Progenitor cell of endocrine pancreas (in vitro differentiated cells): ENCODE results near the gene SLC25A4. TPM values are rescaled to one million over a fixed set of nuclear protein-coding genes. Genes with fewer than 3 reads are reported as not detected.
"Not testable (repeated sequence)": the region's sequence is repeated elsewhere in the genome, so short reads cannot be mapped to it uniquely, and the experiment has no call there.

Experiments
- DNase-seq: peaks from one replicate; pipeline ENCODE4 v3.0.0; 2021; ENCODE audit warnings: low spot score; ENCODE audit not compliant: unreplicated experiment
- H3K27ac Mint-ChIP-seq: 2 replicates; pipeline ENCODE4 v1.8.0; 2021; ENCODE audit warnings: mild to moderate bottlenecking, moderate library complexity, mixed read lengths
- H3K27me3 Mint-ChIP-seq: 2 replicates; pipeline ENCODE4 v1.8.0; 2021; ENCODE audit warnings: mixed read lengths
- H3K36me3 Mint-ChIP-seq: 2 replicates; pipeline ENCODE4 v1.8.0; 2022; ENCODE audit warnings: mixed read lengths; ENCODE audit not compliant: insufficient read depth
- H3K4me1 Mint-ChIP-seq: 2 replicates; pipeline ENCODE4 v1.8.0; 2021; ENCODE audit warnings: low read depth, mixed read lengths
- H3K4me3 Mint-ChIP-seq: 2 replicates; pipeline ENCODE4 v1.8.0; 2021; ENCODE audit warnings: low read depth, mild to moderate bottlenecking, moderate library complexity, mixed read lengths
- H3K9me3 Mint-ChIP-seq: 2 replicates; pipeline ENCODE4 v1.8.0; 2021; ENCODE audit warnings: low read depth, mixed read lengths
- total RNA-seq: library from RNA; stranded (reverse); gene quantifications from 2 replicates; pipeline ENCODE4 v1.2.1, GENCODE V29; 2021
- TF ChIP-seq, protein P1 (sequence below): fragments of 200-600 bp; sonication (generic); IDR thresholded peaks from one replicate; pipeline ENCODE4 v1.5.0; 2021; ENCODE audit warnings: antibody characterized with exemption, mild to moderate bottlenecking; ENCODE audit not compliant: unreplicated experiment

The SLC25A4 gene
- total RNA-seq, 1 donor from 2014 or later = 24.7 TPM

DNA sequence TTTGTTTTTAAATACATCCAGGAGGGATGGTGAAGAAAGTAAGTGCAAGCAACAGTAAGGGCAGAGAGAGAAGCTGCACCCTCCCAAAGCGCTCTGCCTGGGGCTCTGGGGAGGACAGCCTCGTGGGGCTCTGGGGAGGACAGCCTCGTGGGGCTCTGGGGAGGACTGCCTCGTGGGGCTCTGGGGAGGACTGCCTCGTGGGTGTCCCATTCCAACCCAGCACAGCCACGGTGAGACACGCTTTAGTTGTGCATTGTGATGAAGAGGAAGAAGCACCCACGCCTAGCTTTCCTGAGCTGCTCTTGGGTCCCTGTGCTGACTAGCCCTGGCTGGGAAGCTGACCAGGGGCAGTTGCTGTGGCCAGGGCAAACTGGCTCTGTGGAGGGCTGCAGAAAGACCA, 43.1 kb upstream of the SLC25A4 start:
- H3K27ac Mint-ChIP-seq = no peak overlapping the region
- H3K36me3 Mint-ChIP-seq = no peaks in the 10 kb centered on the region
- peaks cover 13% of the 10 kb centered on the region for H3K27me3 Mint-ChIP-seq
- DNase-seq = no peak
- H3K9me3 Mint-ChIP-seq = no peaks in the 10 kb centered on the region
- no peak overlapping the region for H3K4me3 Mint-ChIP-seq
- TF ChIP-seq, protein P1, sequence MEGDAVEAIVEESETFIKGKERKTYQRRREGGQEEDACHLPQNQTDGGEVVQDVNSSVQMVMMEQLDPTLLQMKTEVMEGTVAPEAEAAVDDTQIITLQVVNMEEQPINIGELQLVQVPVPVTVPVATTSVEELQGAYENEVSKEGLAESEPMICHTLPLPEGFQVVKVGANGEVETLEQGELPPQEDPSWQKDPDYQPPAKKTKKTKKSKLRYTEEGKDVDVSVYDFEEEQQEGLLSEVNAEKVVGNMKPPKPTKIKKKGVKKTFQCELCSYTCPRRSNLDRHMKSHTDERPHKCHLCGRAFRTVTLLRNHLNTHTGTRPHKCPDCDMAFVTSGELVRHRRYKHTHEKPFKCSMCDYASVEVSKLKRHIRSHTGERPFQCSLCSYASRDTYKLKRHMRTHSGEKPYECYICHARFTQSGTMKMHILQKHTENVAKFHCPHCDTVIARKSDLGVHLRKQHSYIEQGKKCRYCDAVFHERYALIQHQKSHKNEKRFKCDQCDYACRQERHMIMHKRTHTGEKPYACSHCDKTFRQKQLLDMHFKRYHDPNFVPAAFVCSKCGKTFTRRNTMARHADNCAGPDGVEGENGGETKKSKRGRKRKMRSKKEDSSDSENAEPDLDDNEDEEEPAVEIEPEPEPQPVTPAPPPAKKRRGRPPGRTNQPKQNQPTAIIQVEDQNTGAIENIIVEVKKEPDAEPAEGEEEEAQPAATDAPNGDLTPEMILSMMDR = no peak
- no peaks in the 10 kb centered on the region for H3K4me1 Mint-ChIP-seq

DNA sequence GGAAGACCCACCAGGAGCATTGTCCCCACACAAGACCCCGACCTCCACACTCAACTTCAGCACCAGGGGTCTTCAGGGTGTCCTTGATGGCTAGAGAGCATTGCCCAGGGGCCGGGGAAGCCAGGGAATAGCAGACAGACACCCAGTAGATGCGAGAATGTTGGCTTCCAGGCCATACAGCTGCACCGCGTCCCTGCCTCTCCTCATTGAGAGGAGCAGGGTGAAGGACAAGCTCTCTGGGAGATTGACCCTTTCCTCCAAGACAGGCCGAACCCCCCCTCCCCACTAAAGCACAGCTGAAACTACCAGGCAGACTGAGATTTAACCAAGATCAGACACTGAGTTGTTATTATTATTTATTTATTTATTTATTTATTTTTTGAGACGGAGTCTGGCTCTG, 42.6 kb upstream of the SLC25A4 start:
- DNase-seq = no peak
- TF ChIP-seq, protein P1 = no peak
- H3K4me3 Mint-ChIP-seq = no peak overlapping the region
- no peaks in the 10 kb centered on the region for H3K4me1 Mint-ChIP-seq
- H3K36me3 Mint-ChIP-seq = no peaks in the 10 kb centered on the region
- H3K27me3 Mint-ChIP-seq = peaks cover 13% of the 10 kb centered on the region
- no peak overlapping the region for H3K27ac Mint-ChIP-seq
- no peaks in the 10 kb centered on the region for H3K9me3 Mint-ChIP-seq

DNA sequence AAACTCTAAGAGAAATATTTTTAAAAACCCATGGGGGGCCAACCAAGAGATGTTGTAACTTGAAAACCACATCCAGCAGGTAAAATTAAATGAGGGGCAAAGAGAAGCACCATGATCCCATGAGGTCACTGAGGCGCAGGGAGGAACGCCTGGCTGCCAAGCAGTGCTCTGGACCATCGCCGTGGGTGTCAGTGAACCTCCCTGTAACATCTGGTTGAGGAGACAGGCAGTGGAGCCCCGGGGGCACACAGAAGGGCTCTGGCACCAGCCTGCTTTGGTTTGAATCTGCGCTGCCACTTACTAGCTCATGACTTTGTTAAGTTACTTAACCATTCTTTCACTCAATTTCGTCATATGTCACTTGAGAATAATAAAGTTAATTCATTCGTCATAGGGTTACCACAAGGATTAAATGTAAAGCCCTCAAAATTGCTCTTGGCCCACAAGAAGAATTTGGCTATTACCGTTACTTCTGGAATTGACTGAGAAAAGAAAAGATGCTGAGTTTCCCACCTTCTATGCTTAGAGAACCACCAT, 41.6 kb upstream of the SLC25A4 start:
- Mint-ChIP-seq H3K4me1 (no peaks in the 10 kb centered on the region), H3K27ac (no peak overlapping the region), H3K9me3 (no peaks in the 10 kb centered on the region), H3K27me3 (peaks cover 13% of the 10 kb centered on the region), H3K36me3 (no peaks in the 10 kb centered on the region), H3K4me3 (no peak overlapping the region)
- TF ChIP-seq, protein P1 = no peak
- no peak for DNase-seq

DNA sequence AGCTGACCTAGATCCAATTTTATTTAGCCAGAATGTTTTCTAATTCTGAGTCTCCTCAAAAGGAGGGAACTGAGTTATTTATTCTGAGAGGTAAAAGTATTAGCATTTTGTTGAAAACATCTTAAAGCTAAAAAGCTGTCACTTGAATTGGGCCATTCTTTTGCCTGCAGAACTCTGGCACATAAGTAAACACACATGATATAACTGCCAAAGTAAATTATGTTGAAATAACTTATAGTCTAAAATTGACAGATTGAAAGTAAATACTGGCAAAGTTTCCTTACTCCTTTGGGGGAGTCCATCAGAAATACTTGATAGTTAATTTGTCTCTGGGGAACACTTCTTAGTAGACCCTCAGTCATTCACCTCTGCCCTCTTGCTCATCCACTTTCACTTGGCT, 38.3 kb upstream of the SLC25A4 start:
- Mint-ChIP-seq H3K27me3 (peaks cover 9% of the 10 kb centered on the region), H3K36me3 (no peaks in the 10 kb centered on the region), H3K4me3 (no peak overlapping the region), H3K9me3 (peaks cover 4% of the 10 kb centered on the region), H3K27ac (no peak overlapping the region), H3K4me1 (peaks cover 12% of the 10 kb centered on the region)
- TF ChIP-seq, protein P1 = no peak
- DNase-seq = no peak

DNA sequence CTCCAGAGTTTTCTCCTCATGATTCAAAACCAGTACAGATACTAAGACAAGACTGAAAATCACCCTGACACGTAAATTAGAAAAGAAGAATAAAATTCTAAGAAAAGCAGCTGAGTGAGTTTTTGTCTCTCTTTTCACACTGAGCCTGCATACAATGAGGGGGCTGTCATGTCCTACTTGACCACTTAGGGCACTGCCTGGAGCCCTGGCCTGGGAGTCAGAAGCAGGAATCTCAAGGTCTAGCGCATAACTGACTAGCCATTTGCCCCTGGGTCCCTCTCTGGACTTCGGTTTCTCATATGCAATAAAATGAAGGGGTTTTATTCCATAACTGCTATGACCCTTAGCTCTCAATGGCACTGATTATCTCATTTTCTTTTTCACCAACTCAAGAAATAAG, 36.7 kb upstream of the SLC25A4 start:
- Mint-ChIP-seq H3K36me3 (no peaks in the 10 kb centered on the region), H3K4me3 (no peak overlapping the region), H3K27ac (no peak overlapping the region), H3K4me1 (peaks cover 14% of the 10 kb centered on the region), H3K27me3 (peaks cover 7% of the 10 kb centered on the region), H3K9me3 (peaks cover 4% of the 10 kb centered on the region)
- DNase-seq = no peak
- TF ChIP-seq, protein P1 = no peak

DNA sequence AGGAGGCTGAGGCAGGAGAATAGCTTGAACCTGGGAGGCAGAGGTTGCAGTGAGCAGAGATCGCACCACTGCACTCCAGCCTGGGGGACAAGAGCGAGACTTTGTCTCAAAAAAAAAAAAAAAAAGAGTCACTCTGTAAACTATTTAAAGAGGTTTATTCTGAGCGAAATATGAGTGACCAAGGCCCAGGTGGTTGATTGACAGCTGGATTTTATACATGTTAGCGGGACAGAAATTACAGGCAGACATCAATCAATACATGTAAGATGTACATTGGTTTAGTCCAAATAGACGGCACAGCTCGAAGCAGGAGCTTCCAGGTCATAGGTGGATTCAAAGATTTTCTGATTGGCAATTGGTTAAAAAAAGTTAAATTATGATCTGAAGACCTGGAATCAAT, 35.5 kb upstream of the SLC25A4 start:
- H3K36me3 Mint-ChIP-seq, H3K4me3 Mint-ChIP-seq, H3K27ac Mint-ChIP-seq, DNase-seq, H3K9me3 Mint-ChIP-seq, H3K27me3 Mint-ChIP-seq: not testable (repeated sequence)
- peaks cover 14% of the 10 kb centered on the region for H3K4me1 Mint-ChIP-seq
